ENCODE results near the gene KLHL1.

Gene KLHL1

DNA sequence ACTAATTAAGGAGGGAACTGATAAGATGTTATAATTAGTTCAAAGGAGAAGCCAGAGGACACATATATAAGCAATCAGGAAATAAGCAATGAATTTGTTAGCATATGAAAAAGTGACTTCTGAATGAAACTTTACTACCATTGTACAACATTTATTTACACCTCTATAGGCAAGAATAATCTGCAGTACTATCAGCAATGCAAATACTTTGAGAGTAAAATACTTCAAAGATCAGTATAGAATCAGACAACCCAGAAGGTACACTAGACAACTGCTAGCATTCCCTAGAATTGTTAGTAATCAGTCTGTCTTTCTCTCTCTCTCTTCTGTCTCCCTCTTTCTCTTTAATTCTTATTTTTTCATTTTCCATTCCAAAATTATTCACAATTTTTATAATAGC lies 197.5 kb downstream of the KLHL1 start:
- no peak for TF ChIP-seq CTCF (IDR thresholded peaks at IDR 0.05; ENCODE audit: insufficient read depth, low read depth, low read length, missing control alignments)
- no peak overlapping the region for H3K4me3 ChIP-seq (ENCODE audit: low read length)
- no peak for DNase-seq (ENCODE audit: low read depth)

DNA sequence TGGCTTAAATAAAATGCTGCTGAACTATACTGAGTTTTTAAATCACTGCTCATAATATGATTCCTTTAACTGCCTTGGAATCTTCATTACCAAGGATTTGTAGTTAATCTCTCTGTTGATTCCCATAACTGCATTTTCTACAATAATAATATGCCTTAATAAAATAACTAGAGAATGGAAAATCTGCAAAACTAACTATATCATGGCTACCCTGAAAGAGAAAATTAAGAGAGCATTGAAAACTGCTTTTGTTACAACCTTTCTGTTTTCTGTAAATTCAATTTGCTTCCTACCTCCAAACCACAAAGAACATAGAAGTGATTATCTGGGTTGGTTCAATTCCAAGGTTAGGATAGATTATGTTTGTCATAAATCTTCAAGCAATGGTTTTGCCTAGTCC lies 203.5 kb downstream of the KLHL1 start:
- no peak for DNase-seq (ENCODE audit: low read depth)

GRCh38 chr13:69903081-69903480 lies 205.2 kb downstream of the KLHL1 start:
- TF ChIP-seq CTCF (IDR thresholded peaks at IDR 0.05; ENCODE audit: insufficient read depth, low read depth, low read length, missing control alignments) = no peak
- no peak overlapping the region for H3K4me3 ChIP-seq (ENCODE audit: low read length)
- no peak for DNase-seq (ENCODE audit: low read depth)

More for the DNA sequence above, 203.5 kb downstream of the KLHL1 start:
- no peak overlapping the region for H3K4me3 ChIP-seq (ENCODE audit: low read length)
- no peak for TF ChIP-seq CTCF (IDR thresholded peaks at IDR 0.05; ENCODE audit: insufficient read depth, low read depth, low read length, missing control alignments)

DNA sequence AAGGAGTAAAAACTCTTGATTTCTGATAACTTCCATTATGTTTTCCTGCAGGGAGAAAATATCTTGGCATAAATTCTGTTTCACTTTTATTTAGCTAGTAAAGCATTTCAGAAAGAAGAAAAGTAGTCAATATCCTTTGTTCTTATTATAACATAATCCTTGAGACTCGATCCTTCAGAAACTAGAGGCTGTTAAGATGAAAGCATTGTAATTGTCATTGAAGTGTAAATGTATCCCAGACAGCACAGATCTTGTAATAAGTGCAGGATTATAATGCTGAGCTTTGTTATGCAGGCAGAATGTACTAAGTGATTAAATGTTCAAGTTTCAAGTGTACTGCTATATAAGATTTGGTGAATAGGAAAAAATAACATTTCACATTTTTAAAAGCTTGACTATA lies 225.8 kb downstream of the KLHL1 start:
- DNase-seq (ENCODE audit: low read depth) = no peak
- TF ChIP-seq CTCF (IDR thresholded peaks at IDR 0.05; ENCODE audit: insufficient read depth, low read depth, low read length, missing control alignments) = no peak
- no peak overlapping the region for H3K4me3 ChIP-seq (ENCODE audit: low read length)

DNA sequence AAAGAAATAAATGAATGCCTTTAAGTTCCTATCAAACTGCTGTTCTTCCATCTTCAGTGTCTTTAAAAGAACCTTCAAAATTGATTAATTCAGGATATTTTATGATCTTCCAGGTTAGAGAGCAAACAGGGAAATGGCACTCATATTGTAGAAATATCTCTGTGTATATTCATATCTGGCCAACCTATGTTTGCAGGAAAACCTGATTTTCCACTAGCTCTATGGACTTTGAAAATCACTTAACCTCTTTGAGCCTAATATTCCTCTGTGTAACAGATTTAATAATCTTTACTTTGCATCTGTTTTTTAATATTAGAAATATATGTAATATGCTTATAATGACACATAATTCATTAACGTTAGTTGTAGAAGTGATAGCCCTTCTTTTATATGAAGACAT lies 228.3 kb downstream of the KLHL1 start:
- TF ChIP-seq CTCF (IDR thresholded peaks at IDR 0.05; ENCODE audit: insufficient read depth, low read depth, low read length, missing control alignments) = no peak
- no peak for DNase-seq (ENCODE audit: low read depth)
- no peak overlapping the region for H3K4me3 ChIP-seq (ENCODE audit: low read length)

DNA sequence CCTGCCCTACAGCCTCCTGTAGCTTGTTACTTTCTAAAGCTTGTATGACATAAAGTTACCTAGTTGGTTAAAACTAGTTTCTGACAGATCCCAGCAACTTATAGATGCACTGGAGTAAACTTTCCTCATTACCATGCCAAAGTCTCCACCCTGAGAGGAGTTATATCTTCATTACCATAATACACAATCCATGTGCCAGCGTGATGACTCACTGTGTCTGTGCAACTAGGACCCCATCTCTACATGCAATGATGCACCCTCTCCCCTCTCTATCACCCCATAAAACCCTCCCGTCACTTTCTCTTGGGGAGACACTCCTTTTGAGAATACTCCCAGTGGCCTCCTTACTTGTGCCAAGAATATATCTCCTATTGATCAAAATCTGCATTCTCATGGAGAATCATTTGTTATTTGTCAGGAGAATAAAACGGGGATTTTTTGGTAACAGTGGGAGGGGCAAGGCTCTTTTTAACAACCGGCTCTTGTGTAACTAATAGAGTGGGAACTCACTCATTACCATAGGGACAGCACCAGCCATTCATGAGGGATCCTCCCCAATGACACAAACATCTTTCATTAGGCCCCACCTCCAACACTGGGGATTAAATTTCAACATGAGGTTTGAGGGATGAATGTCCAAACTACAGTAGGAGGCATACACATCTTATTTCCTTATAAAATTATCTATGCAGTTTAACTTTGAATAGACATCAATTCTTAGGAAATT lies 235.8 kb downstream of the KLHL1 start:
- H3K4me3 ChIP-seq (ENCODE audit: low read length) = no peak overlapping the region
- no peak for TF ChIP-seq CTCF (IDR thresholded peaks at IDR 0.05; ENCODE audit: insufficient read depth, low read depth, low read length, missing control alignments)
- peak; percentile 5 for DNase-seq (ENCODE audit: low read depth)

DNA sequence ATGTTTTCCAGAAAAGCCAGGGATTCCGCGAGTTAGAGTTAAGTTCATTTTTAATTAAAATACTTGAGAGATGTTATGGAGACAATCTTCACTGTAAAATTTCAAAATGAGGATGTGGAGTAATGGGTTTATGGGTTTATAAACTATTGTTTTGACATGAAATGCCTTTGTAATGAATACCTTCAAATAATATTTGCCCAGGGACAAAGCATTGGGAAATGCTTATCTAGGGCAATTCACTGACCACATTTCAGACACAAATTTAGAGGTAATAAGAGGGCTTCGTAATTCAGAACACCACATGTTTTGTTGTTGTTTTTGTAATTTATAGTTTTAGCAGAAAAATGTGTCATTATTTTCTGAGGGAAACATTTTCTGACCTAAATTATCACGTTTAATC lies 241.7 kb downstream of the KLHL1 start:
- DNase-seq (ENCODE audit: low read depth) = peak; percentile 6
- TF ChIP-seq CTCF (IDR thresholded peaks at IDR 0.05; ENCODE audit: insufficient read depth, low read depth, low read length, missing control alignments) = no peak
- H3K4me3 ChIP-seq (ENCODE audit: low read length) = no peak overlapping the region

Data from epithelial cell of esophagus (primary cell).